ENCODE data around the gene HLA-C.
"Not testable (repeated sequence)": the region's sequence is repeated elsewhere in the genome, so short reads cannot be mapped to it uniquely, and the experiment has no call there.

HLA-C gene

DNA sequence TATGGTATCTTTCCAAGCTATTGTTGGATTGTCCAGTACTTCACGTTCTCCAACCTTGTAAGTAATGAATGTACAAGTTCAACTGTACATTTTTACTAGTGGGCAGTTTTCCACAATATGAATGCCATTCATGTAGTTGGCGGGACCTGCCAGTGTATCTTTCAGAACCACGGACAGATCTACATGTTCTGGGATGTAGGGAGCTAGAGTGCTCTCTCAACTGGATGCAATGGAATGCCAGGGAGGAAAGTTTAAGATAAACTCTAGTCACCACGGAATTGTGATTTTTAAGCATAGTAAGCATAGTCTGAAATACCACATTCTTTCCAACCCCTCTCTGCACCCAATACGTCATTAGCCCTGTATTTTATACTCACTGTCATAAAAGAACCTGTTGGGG is 21.5 kb upstream of the HLA-C start:
- TF ChIP-seq, protein P1, sequence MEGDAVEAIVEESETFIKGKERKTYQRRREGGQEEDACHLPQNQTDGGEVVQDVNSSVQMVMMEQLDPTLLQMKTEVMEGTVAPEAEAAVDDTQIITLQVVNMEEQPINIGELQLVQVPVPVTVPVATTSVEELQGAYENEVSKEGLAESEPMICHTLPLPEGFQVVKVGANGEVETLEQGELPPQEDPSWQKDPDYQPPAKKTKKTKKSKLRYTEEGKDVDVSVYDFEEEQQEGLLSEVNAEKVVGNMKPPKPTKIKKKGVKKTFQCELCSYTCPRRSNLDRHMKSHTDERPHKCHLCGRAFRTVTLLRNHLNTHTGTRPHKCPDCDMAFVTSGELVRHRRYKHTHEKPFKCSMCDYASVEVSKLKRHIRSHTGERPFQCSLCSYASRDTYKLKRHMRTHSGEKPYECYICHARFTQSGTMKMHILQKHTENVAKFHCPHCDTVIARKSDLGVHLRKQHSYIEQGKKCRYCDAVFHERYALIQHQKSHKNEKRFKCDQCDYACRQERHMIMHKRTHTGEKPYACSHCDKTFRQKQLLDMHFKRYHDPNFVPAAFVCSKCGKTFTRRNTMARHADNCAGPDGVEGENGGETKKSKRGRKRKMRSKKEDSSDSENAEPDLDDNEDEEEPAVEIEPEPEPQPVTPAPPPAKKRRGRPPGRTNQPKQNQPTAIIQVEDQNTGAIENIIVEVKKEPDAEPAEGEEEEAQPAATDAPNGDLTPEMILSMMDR (IDR thresholded peaks at IDR 0.05; ENCODE audit: insufficient read depth, low read depth, low read length, missing control alignments): no peak
- DNase-seq (ENCODE audit: low read depth): no peak

DNA sequence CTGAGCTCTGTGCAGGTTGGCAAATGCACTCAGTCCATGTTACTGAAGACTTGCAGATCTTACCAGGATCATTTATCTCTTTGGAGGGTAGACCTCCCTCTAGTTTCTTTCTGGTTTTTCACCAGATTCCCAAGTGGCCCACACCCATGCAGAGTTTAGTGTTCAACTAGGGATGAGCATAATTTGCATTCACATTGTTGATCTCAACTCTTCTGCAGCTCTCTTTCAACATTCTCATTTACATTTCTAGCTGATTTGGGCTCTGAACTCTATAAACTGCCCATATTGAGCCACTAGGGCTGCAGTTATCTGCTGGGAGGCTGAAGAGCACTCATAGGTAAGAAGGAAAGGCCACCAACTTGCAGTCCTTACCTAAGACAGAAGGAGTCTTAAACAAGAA is 17.9 kb upstream of the HLA-C start:
- DNase-seq (ENCODE audit: low read depth): no peak
- no peak overlapping the region for H3K4me3 ChIP-seq (ENCODE audit: low read depth, low read length)
- TF ChIP-seq, protein P1 (IDR thresholded peaks at IDR 0.05; ENCODE audit: insufficient read depth, low read depth, low read length, missing control alignments): no peak

More for the DNA sequence above, 21.5 kb upstream of the HLA-C start:
- no peak overlapping the region for H3K4me3 ChIP-seq (ENCODE audit: low read depth, low read length)

DNA sequence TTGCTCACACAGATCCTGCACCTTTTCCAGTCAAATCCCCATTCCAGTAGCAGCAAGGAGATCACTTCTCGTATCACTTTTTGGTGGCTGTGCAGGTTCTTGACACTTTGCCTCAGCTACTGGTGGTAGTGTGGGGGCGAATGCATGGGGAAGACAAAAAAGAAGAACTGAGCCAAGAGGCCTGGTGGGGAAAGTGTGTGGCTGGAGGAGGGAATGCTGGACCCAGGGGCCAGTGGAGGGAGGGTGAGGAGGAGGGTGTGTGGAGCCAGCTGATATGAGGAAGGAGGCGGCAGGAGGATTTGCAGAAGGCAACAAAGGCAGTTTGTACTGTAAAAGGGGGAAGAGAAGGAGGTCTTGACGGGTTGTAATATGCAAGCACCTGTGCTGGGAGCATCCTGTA is 15.7 kb upstream of the HLA-C start:
- no peak for DNase-seq (ENCODE audit: low read depth)
- no peak overlapping the region for H3K4me3 ChIP-seq (ENCODE audit: low read depth, low read length)
- TF ChIP-seq, protein P1 (IDR thresholded peaks at IDR 0.05; ENCODE audit: insufficient read depth, low read depth, low read length, missing control alignments): no peak

DNA sequence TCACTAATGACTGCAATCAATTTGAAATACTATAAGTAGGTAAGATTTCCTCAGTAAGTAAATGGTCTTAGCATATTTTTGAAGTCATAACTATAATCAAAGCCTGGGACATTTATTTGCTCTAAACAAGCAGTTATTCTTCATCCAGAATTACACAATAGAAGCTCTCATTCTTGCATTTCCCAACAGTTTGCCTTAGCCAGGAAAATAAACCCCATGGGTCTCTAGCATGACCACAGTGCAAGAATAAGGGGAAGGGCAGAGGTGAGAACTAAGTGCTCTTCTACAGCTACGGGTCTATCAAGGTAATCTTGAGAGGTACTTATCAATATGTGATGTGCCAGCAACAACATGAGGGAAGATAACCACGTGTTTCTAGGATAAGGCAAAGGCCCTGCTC is 14.1 kb upstream of the HLA-C start:
- DNase-seq (ENCODE audit: low read depth): no peak
- TF ChIP-seq, protein P1 (IDR thresholded peaks at IDR 0.05; ENCODE audit: insufficient read depth, low read depth, low read length, missing control alignments): no peak
- H3K4me3 ChIP-seq (ENCODE audit: low read depth, low read length): no peak overlapping the region

DNA sequence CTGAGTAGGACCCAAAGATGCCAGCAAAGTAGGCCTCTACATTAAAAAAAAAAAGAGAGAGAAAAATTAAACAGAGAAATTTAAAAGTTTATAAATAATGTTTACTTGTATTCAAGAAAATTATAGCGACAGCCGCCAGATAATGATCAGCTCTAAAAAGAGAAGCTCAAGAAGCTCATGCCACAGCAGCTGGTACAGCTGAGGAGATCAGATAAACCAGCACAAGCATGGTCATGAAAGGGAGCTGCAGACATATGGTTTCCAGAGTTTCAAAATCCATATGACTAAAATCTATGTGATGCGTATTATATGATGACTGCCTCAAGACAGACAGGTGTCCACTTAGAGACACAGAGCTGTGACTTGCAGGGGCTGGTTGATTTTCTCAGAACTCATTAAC is 13.6 kb upstream of the HLA-C start:
- TF ChIP-seq, protein P1 (IDR thresholded peaks at IDR 0.05; ENCODE audit: insufficient read depth, low read depth, low read length, missing control alignments): no peak
- no peak overlapping the region for H3K4me3 ChIP-seq (ENCODE audit: low read depth, low read length)
- no peak for DNase-seq (ENCODE audit: low read depth)

DNA sequence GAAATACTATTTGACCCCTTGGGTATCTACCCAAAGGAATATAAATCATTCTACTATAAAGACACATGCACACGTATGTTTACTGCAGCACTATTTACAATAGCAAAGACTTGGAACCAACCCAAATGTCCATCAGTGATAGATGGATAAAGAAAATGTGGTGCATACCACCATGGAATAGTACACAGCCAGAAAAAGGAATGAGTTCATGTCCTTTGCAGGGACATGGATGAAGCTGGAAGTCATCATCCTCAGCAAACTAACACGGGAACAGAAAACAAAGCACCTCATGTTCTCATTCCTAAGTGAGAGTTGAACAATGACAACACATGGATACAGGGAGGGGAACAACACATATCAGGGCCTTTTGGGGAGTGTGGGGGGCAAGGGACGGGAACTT is 7.8 kb upstream of the HLA-C start:
- not testable (repeated sequence) for H3K4me3 ChIP-seq (ENCODE audit: low read depth, low read length); DNase-seq (ENCODE audit: low read depth)

DNA sequence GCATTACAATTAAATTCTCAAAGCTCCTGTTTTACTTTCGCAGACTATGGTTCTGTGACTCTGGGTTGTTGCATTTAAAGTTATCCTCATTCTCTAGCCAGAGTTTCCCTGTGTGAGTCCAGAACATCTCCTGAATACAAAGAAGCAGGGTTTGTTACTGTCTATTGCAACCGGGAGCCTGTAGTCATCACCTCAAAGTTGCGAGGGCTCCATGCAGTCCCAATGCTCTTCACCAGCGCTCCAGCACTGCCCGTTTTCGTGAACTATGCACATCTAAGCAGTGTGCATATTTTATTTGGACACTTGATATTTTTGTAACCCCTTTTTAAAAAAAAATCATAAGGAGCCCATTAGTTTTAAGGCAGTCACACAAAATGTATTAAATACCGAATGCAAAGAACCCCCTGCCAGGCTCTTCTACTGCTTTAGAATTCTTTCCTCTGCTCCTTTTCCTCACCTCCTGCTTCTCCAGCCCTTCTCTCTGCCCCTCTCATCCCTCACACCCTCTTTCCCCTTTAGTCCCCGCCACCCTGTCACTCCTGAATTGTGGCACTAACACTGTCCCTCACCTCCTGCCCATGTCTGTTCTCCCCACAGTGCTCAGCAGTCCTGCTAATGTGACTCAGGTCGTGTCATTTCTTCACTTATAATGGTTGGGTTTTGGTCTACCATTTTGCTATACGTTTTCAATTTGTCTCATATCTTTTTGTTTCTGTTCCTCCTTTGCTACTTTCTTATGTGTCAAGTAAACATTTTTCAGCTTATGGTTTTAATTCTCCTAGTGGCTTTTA is 1.1 kb upstream of the HLA-C start:
- peak overlapping the region; percentile 74 for H3K4me3 ChIP-seq (ENCODE audit: low read depth, low read length)

More for the DNA sequence above, 1.1 kb upstream of the HLA-C start:
- TF ChIP-seq, protein P1 (IDR thresholded peaks at IDR 0.05; ENCODE audit: insufficient read depth, low read depth, low read length, missing control alignments): no peak
- peak; percentile 62 for DNase-seq (ENCODE audit: low read depth)

All from GM12865 (cell line).